ENCODE data around the gene COL27A1. TPM values are rescaled to one million over a fixed set of nuclear protein-coding genes. Genes with fewer than 3 reads are reported as not detected.

The COL27A1 gene
- polyA plus RNA-seq, 1 donor (not counting 4 experiments of a cell fraction or from before 2014, with no cell fraction given), result 14.0 TPM

GRCh38 chr9:114183006-114183405, 27.7 kb downstream of the COL27A1 start:
- TF ChIP-seq EZH2 (IDR thresholded peaks at IDR 0.05; ENCODE audit: low read length), result no peak
- no peak for TF ChIP-seq CTCF (optimal IDR thresholded peaks at IDR 0.05 in 1 of 3, IDR thresholded peaks at IDR 0.05 in 1 of 3, conservative IDR thresholded peaks at IDR 0.05 in 1 of 3; ENCODE audit: extremely low read depth in 1 of 3, insufficient read depth in 2 of 3, low read length in 3 of 3)
- Histone ChIP-seq H3K27me3 (ENCODE audit: control insufficient read depth, extremely low read depth, insufficient read depth, low read length) (no peaks in the 10 kb centered on the region), H3K27ac (ENCODE audit: control insufficient read depth, insufficient read depth, low read length) (no peak overlapping the region), H3K36me3 (ENCODE audit: control insufficient read depth in 2 of 2, extremely low read depth in 1 of 2, insufficient read depth in 2 of 2, low read length in 2 of 2) (peaks cover 25 to 35% of the 10 kb centered on the region in 2 experiments), H3K4me3 (ENCODE audit: control insufficient read depth in 2 of 3, extremely low read depth in 1 of 3, insufficient read depth in 2 of 3, low read depth in 1 of 3, low read length in 3 of 3) (no peak overlapping the region), H4K20me1 (ENCODE audit: control insufficient read depth, extremely low read depth, insufficient read depth, low read length) (no peaks in the 10 kb centered on the region), H3K9me1 (ENCODE audit: control insufficient read depth, extremely low read depth, insufficient read depth, low read length) (no peaks in the 10 kb centered on the region), H3K9ac (ENCODE audit: control insufficient read depth, extremely low read depth, insufficient read depth, low read length) (no peak overlapping the region), H3K9me3 (ENCODE audit: control insufficient read depth, low read depth, low read length) (no peaks in the 10 kb centered on the region), H2AFZ (ENCODE audit: control insufficient read depth, low read length) (no peak overlapping the region), H3K4me1 (ENCODE audit: control insufficient read depth, extremely low read depth, insufficient read depth, low read length) (peaks cover 6% of the 10 kb centered on the region), H3K79me2 (ENCODE audit: control insufficient read depth, insufficient read depth, low read length) (no peaks in the 10 kb centered on the region), H3K4me2 (ENCODE audit: control insufficient read depth, extremely low read depth, insufficient read depth, low read depth, low read length) (no peak overlapping the region)
- DNase-seq (ENCODE audit: low read depth, low spot score), result no peak
- FAIRE-seq, result no peak
- dilution Hi-C loops (cut with MboI; ENCODE audit: extremely low pct_ligation_motif_present, low sequenced_read_pairs), result no loop called here

- H2AFZ ChIP-seq (ENCODE audit: control insufficient read depth, low read length), result no peak overlapping the region
- dilution Hi-C loops (cut with MboI; ENCODE audit: extremely low pct_ligation_motif_present, low sequenced_read_pairs), result no loop called here
- H3K27me3 ChIP-seq (ENCODE audit: control insufficient read depth, extremely low read depth, insufficient read depth, low read length), result no peaks in the 10 kb centered on the region
- H3K9ac ChIP-seq (ENCODE audit: control insufficient read depth, extremely low read depth, insufficient read depth, low read length), result no peak overlapping the region
- no peak overlapping the region for H3K4me3 ChIP-seq (ENCODE audit: control insufficient read depth in 2 of 3, extremely low read depth in 1 of 3, insufficient read depth in 2 of 3, low read depth in 1 of 3, low read length in 3 of 3)
- no peaks in the 10 kb centered on the region for H3K9me1 ChIP-seq (ENCODE audit: control insufficient read depth, extremely low read depth, insufficient read depth, low read length)
- H3K4me2 ChIP-seq (ENCODE audit: control insufficient read depth, extremely low read depth, insufficient read depth, low read depth, low read length), result no peak overlapping the region
- no peak for TF ChIP-seq EZH2 (IDR thresholded peaks at IDR 0.05; ENCODE audit: low read length)
- TF ChIP-seq CTCF (optimal IDR thresholded peaks at IDR 0.05 in 1 of 3, IDR thresholded peaks at IDR 0.05 in 1 of 3, conservative IDR thresholded peaks at IDR 0.05 in 1 of 3; ENCODE audit: extremely low read depth in 1 of 3, insufficient read depth in 2 of 3, low read length in 3 of 3), result no peak
- no peak overlapping the region for H3K27ac ChIP-seq (ENCODE audit: control insufficient read depth, insufficient read depth, low read length)
- no peak for FAIRE-seq
- H3K79me2 ChIP-seq (ENCODE audit: control insufficient read depth, insufficient read depth, low read length), result no peaks in the 10 kb centered on the region
- no peaks in the 10 kb centered on the region for H3K9me3 ChIP-seq (ENCODE audit: control insufficient read depth, low read depth, low read length)
- H3K36me3 ChIP-seq (ENCODE audit: control insufficient read depth in 2 of 2, extremely low read depth in 1 of 2, insufficient read depth in 2 of 2, low read length in 2 of 2), result peaks cover 25 to 29% of the 10 kb centered on the region in 2 experiments
- no peaks in the 10 kb centered on the region for H3K4me1 ChIP-seq (ENCODE audit: control insufficient read depth, extremely low read depth, insufficient read depth, low read length)
- no peaks in the 10 kb centered on the region for H4K20me1 ChIP-seq (ENCODE audit: control insufficient read depth, extremely low read depth, insufficient read depth, low read length)
- DNase-seq (ENCODE audit: low read depth, low spot score), result no peak
Measured at GRCh38 chr9:114184071-114184470, 28.7 kb downstream of the COL27A1 start.

Measured in keratinocyte (primary cell).